Fibroblast of skin of right quadriceps (primary cell): ENCODE results near the gene CFAP157.

Source experiments
- DNase-seq: peaks from one replicate; pipeline ENCODE4 v3.0.0-alpha.2; 2013

CFAP157 gene

GRCh38 chr9:127706836-127707241 is at the start of gene CFAP157:
Gene CFAP157, plus strand, starts transcription at chr9:127706988. Its CDS starts 44 bp downstream, at chr9:127707032.
- no peak for DNase-seq

GRCh38 chr9:127658428-127658827 is 48.4 kb upstream of the CFAP157 start:
- DNase-seq = no peak

- no peak for DNase-seq
Observed at GRCh38 chr9:127660886-127661741, 45.7 kb upstream of the CFAP157 start.

- no peak for DNase-seq
Observed at GRCh38 chr9:127662617-127663016, 44.2 kb upstream of the CFAP157 start.

GRCh38 chr9:127664324-127664677 is 42.5 kb upstream of the CFAP157 start:
- no peak for DNase-seq

GRCh38 chr9:127664678-127665507 is 41.9 kb upstream of the CFAP157 start:
- DNase-seq = peak; percentile 50

- no peak for DNase-seq
Observed at GRCh38 chr9:127667127-127667844, 39.5 kb upstream of the CFAP157 start.

GRCh38 chr9:127667906-127668305 is 38.9 kb upstream of the CFAP157 start:
- DNase-seq = no peak

- no peak for DNase-seq
Observed at GRCh38 chr9:127673234-127673633, 33.6 kb upstream of the CFAP157 start.

- no peak for DNase-seq
Observed at GRCh38 chr9:127676638-127677037, 30.1 kb upstream of the CFAP157 start.

- no peak for DNase-seq
Observed at GRCh38 chr9:127679506-127679905, 27.3 kb upstream of the CFAP157 start.

GRCh38 chr9:127680226-127680625 is 26.6 kb upstream of the CFAP157 start:
- no peak for DNase-seq

GRCh38 chr9:127680846-127681245 is 25.9 kb upstream of the CFAP157 start:
- DNase-seq = no peak

- no peak for DNase-seq
Observed at GRCh38 chr9:127682351-127683136, 24.2 kb upstream of the CFAP157 start.

GRCh38 chr9:127683723-127684122 is 23.1 kb upstream of the CFAP157 start:
- DNase-seq = peak; percentile 63

GRCh38 chr9:127684576-127684975 is 22.2 kb upstream of the CFAP157 start:
- peak; percentile 37 for DNase-seq

GRCh38 chr9:127686461-127687393 is 20.1 kb upstream of the CFAP157 start:
- DNase-seq = no peak

- DNase-seq = no peak
Observed at GRCh38 chr9:127689329-127690000, 17.3 kb upstream of the CFAP157 start.

GRCh38 chr9:127690735-127691134 is 16.1 kb upstream of the CFAP157 start:
- no peak for DNase-seq

GRCh38 chr9:127692071-127692470 is 14.7 kb upstream of the CFAP157 start:
- DNase-seq = no peak

- no peak for DNase-seq
Observed at GRCh38 chr9:127693143-127693542, 13.6 kb upstream of the CFAP157 start.
